Placental epithelial cell (primary cell): Measurements from ENCODE around the gene RARG. TPM values are rescaled to one million over a fixed set of nuclear protein-coding genes. Genes with fewer than 3 reads are reported as not detected.

Experiments
- total RNA-seq: library from RNA; depleted of rRNA; stranded (reverse); fragments of >200 nt; gene quantifications from 2 replicates; pipeline ENCODE4 v1.2.3, GENCODE V29; 2012

The RARG gene
- 21.1 and 36.9 TPM in 2 replicates for total RNA-seq

GRCh38 chr12:53231921-53232645 lies at the start of gene RARG:
TSS of gene RARG (minus strand) at chr12:53232209. CDS start at chr12:53227545, 4,664 bp downstream.

GRCh38 chr12:53267999-53268629 lies 36.1 kb upstream of the RARG start, which contains the start of gene ESPL1:
TSS of gene ESPL1 (plus strand) at chr12:53268299. CDS start at chr12:53268767, 468 bp downstream.

GRCh38 chr12:53207042-53207441 lies 25.0 kb downstream of the RARG start, which contains the start of gene ITGB7:
TSS of gene ITGB7 (minus strand) at chr12:53207251. CDS start at chr12:53200443, 6,808 bp downstream.

GRCh38 chr12:53180220-53180930 lies 51.6 kb downstream of the RARG start, which contains the start of the genes CSAD and ZNF740:
TSS of gene CSAD (minus strand) at chr12:53180925. CDS start at chr12:53173470, 7,455 bp downstream.
TSS of gene ZNF740 (plus strand) at chr12:53180722. CDS start at chr12:53181984, 1,262 bp downstream.

Other genes with a start within 250 kb of the RARG start
- 801 and 934 TPM in 2 replicates for gene EIF4B, start 225.8 kb downstream of the RARG start, total RNA-seq
- gene TNS2, start 182.1 kb downstream of the RARG start, total RNA-seq, result 5.1 and 14.9 TPM in 2 replicates
- gene SPRYD3, start 152.8 kb downstream of the RARG start, total RNA-seq, result 26.7 and 33.4 TPM in 2 replicates
- 45.4 and 101 TPM in 2 replicates for gene IGFBP6, start 134.5 kb downstream of the RARG start, total RNA-seq
- not detected in 2 replicates for gene SOAT2, start 128.7 kb downstream of the RARG start, total RNA-seq
- 12.6 and 18.1 TPM in 2 replicates for gene ZNF740, start 51.5 kb downstream of the RARG start, total RNA-seq
- gene CSAD, start 51.3 kb downstream of the RARG start, total RNA-seq, result 3.9 and 14.9 TPM in 2 replicates
- not detected in 2 replicates for gene ITGB7, start 25.0 kb downstream of the RARG start, total RNA-seq
- gene ESPL1, start 36.1 kb upstream of the RARG start, total RNA-seq, result 7.7 and 9.8 TPM in 2 replicates
- 210 and 446 TPM in 2 replicates for gene PFDN5, start 63.3 kb upstream of the RARG start, total RNA-seq
- gene MYG1, start 67.5 kb upstream of the RARG start, total RNA-seq, result 42.8 and 49.6 TPM in 2 replicates
- 53.0 and 64.9 TPM in 2 replicates for gene AAAS, start 89.4 kb upstream of the RARG start, total RNA-seq
- gene SP7, start 104.1 kb upstream of the RARG start, total RNA-seq, result not detected in 2 replicates
- 41.6 and 57.5 TPM in 2 replicates for gene SP1, start 148.0 kb upstream of the RARG start, total RNA-seq
- gene AMHR2, start 191.6 kb upstream of the RARG start, total RNA-seq, result not detected in 2 replicates
- gene PRR13, start 209.5 kb upstream of the RARG start, total RNA-seq, result 39.3 and 50.6 TPM in 2 replicates
- 315 and 399 TPM in 2 replicates for gene PCBP2, start 219.9 kb upstream of the RARG start, total RNA-seq